GM12865 (cell line): ENCODE data around the gene RNASEH2C.
A peak's percentile ranks its signal among the peaks of the same experiment; 100 is the strongest.
"Not testable (repeated sequence)": the region's sequence is repeated elsewhere in the genome, so short reads cannot be mapped to it uniquely, and the experiment has no call there.

ENCODE experiments used
- DNase-seq: peaks from one replicate; pipeline ENCODE4 v3.0.0; 2010; ENCODE audit warnings: low read depth
- H3K4me3 ChIP-seq: 2 replicates; pipeline ENCODE4 v1.5.1; 2011; ENCODE audit warnings: mild to moderate bottlenecking, low read depth, low read length, control low read depth
- TF ChIP-seq, protein P1 (sequence below): IDR thresholded peaks from 2 replicates; pipeline ENCODE4 v1.5.1; 2011; ENCODE audit warnings: low read length, control low read depth, low read depth, inconsistent platforms; ENCODE audit not compliant: insufficient read depth; ENCODE audit errors: missing control alignments

The RNASEH2C gene

DNA sequence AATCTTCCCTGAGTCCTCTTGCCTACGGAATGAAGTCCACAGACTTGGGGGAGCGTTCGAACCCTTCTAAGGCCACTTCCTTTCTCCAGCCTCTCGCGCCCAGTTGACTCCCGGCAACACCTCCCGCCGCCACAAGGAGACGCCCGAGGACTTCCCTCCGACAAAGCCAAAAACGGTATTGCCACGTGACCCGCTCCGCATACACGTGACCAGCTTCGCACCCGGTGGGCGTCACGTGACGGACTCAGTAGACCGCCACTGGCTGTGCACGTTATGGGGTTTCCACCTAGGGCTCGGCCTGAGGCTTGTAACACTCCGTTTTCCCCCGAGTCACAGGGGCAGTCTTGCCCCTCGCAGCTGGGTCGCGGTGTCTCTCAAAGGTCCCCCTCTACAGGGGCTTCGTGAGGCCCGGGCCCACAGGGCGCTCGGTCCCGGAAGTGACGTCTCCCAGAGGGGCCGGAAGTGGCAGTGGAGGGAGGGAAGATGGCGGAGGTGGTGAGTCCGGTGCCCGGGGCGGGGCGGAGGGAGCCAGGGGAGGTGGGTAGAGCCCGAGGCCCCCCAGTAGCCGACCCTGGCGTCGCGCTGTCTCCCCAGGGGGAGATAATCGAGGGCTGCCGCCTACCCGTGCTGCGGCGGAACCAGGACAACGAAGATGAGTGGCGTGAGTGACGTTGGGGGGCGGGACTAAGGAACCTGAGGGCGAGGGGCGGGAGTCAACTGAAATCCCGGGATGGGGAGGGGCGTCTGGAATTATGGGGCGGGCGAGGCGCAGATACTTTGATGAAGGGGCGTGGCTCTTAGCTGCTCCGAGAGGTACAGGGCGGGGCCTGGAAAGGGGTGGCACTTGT is 8.6 kb downstream of the RNASEH2C start, which contains the start of gene KAT5:
TSS of gene KAT5 (plus strand) at position 468 of the 848 bp plus-strand sequence. CDS start at position 484, 16 bp downstream.
- TF ChIP-seq, protein P1, sequence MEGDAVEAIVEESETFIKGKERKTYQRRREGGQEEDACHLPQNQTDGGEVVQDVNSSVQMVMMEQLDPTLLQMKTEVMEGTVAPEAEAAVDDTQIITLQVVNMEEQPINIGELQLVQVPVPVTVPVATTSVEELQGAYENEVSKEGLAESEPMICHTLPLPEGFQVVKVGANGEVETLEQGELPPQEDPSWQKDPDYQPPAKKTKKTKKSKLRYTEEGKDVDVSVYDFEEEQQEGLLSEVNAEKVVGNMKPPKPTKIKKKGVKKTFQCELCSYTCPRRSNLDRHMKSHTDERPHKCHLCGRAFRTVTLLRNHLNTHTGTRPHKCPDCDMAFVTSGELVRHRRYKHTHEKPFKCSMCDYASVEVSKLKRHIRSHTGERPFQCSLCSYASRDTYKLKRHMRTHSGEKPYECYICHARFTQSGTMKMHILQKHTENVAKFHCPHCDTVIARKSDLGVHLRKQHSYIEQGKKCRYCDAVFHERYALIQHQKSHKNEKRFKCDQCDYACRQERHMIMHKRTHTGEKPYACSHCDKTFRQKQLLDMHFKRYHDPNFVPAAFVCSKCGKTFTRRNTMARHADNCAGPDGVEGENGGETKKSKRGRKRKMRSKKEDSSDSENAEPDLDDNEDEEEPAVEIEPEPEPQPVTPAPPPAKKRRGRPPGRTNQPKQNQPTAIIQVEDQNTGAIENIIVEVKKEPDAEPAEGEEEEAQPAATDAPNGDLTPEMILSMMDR, result peak; percentile 100
- DNase-seq, result peak; percentile 99
- peak within 1 kb of the TSS; percentile 90 for H3K4me3 ChIP-seq

DNA sequence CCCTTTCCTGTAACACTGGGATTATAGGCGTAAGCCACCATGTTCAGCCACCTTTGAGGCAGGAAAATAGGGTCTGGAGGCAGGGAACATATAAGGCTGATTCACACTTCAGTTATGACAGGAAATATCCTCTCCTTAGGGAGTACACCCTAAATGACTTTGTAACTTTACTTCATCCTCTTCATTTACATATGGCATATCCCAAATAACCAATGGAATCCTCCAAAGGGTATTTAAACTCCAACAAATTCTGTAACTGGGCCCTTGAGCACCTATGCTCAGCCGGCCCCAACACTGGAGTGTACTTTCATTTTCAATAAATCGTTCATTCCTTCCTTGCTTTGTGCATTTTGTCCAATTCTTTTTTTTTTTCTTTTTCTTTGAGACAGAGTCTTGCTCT is 10.2 kb downstream of the RNASEH2C start:
- no peak overlapping the region for H3K4me3 ChIP-seq
- TF ChIP-seq, protein P1, result no peak
- DNase-seq, result no peak

DNA sequence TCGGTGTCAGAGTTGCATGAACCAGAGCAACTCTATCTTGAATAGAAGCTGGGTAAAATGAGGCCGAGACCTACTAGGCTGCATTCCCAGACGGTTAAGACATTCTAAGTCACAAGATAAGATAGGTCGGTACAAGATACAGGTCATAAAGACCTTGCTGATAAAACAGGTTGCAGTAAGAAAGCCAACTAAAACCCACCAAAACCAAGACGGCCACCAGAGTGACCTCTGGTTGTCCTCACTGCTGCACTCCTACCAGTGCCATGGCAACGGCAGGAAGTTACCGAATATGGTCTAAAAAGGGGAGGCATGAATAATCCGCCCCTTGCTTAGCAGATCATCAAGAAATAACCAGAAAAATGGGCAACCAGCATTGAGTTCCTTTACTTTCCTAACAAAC is 10.9 kb downstream of the RNASEH2C start:
- DNase-seq, result no peak
- TF ChIP-seq, protein P1, result no peak
- no peak overlapping the region for H3K4me3 ChIP-seq

DNA sequence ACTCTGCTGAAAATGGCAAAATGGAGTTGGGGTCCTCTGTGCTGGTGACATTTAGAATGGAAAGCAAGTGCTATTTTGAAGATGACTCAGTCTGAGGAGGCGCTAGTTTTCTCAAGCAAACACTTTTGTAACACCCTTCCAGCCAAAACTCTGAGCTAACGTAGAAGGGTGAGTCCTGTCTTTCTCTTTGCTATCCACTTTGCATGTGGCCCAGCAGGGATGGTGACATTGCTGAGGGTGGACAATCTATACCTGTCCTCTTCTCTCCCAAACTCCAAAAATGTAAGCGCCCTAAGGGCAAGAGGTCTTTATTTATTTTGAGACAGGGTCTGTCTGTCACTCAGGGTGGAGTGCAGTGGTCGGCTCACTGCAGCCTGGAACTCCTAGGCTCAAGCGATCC is 12.1 kb downstream of the RNASEH2C start:
- H3K4me3 ChIP-seq, result no peak overlapping the region
- TF ChIP-seq, protein P1, result no peak
- no peak for DNase-seq

DNA sequence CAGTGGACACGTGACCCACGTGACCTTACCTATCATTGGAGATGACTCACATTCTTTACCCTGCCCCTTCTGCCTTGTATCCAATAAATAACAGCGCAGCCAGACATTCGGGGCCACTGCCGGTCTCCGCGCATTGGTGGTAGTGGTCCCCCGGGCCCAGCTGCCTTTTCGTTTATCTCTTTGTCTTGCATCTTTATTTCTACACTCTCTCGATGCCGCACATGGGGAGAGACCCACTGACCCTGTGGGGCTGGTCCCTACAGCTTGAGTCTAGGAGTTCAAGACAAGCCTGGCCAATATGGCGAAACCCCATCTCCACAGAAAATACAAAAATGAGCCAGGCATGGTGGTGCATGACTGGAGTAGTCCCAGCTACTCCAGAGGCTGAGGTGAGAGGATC is 13.6 kb downstream of the RNASEH2C start:
- H3K4me3 ChIP-seq, DNase-seq: not testable (repeated sequence)

DNA sequence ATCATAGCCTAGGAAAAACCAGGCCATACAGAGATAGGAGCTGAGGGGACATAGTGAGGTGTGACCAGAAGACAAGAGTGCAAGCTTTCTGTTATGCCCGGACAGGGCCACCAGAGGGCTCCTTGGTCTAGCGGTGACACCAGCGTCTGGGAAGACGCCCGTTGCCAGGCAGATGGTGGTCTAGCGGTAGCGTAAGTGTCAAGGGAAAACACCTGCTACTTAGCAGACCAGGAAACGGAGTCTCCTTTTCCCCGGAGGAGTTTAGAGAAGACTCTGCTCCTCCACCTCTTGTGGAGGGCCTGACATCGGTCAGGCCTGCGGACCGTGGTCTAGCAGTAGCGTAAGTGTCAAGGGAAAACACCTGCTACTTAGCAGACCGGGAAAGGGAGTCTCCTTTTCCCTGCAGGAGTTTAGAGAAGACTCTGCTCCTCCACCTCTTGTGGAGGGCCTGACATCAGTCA is 14.3 kb downstream of the RNASEH2C start:
- TF ChIP-seq, protein P1, result peak; percentile 41
- peak overlapping the region; percentile 29 for H3K4me3 ChIP-seq
- peak; percentile 85 for DNase-seq

DNA sequence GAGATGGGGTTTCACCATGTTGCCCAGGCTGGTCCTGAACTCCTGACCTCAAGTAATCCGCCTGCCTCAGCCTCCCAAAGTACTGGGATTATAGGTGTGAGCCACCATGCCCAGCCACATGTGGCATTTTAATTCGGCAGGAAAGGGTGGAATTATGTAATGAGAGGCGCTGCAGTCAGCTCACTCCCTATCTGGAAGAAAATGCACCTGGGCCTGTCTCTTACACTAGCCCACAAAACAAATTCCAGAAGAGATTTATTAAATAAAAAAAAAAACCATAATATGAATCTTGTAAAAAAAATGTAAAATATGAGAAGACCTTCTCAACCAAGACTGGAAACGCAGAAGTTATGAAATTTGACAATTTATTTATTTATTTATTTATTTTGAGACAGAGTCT is 16.8 kb downstream of the RNASEH2C start:
- no peak for DNase-seq
- TF ChIP-seq, protein P1, result no peak
- H3K4me3 ChIP-seq, result no peak overlapping the region
